GM19025 (cell line): ENCODE data around the gene SMAD2.
A peak's percentile ranks its signal among the peaks of the same experiment; 100 is the strongest.

ENCODE experiments used
- ATAC-seq: cut with Tn5 transposase; IDR thresholded peaks from one replicate; pipeline ENCODE4 v1.9.1; 2021; ENCODE audit warnings: mild to moderate bottlenecking, low read depth, moderate library complexity; ENCODE audit not compliant: unreplicated experiment

Gene SMAD2

GRCh38 chr18:47932603-47933002, 2.1 kb upstream of the SMAD2 start:
- ATAC-seq, result no peak

DNA sequence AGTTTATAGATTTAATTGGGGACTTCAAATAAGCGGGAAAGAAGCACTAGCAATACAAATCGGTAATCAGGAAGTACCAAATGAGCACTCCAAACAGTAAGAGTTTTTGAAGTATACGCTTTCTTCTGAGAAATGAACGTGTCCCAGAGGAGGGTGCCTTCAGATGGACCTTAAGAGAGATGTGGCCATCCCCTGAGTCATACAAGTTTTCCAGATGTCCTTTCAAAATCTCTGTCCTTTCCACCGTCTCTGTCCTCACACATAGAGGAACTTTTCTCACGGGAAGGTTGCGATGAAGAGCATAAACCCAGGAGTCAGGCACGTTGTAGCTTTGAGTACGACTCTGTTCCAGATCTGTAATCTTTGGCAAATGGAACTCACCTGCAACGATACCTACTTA, 1.7 kb upstream of the SMAD2 start:
- no peak for ATAC-seq

GRCh38 chr18:47931718-47932103, 1.3 kb upstream of the SMAD2 start:
- no peak for ATAC-seq

DNA sequence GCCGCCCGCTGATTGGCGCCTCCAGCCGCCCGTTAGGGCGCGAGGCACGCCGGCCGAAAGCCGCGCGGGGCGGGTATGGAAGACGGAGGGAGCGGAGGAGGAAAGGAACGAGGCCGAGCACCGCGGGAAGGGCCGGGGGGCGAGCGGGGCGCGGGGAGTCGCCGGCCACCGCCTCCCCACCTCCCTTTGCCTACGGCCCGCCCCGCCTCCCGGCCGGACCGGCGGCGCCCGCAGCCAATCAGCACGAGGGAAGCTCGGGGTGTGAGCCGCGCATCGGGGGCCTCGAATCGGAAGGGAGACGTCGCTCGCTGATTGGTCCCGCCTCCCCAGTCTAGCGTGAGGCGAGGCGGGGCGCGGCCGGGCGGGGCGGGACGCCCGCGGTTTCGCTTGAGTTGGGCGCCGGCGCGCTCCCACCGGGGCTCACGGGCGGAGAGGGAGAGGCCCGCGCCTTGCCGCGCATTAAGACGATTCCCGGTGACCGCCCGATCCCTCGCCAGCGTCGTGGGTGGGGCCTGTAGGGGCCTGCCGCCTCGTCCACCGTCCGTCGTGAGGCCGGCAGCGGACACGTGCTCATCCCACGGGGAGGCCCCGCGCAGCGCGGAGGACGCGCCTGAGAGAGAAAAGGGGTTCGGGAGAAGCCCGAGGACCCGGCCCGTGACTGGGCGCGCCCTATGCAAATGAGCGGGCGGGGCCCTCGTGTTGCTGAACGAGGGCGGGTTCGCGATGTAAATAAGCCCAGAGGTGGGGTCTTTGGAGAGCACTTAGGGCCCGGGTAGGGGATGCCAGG, 665 bp upstream of the SMAD2 start:
- ATAC-seq, result peak; percentile 81

DNA sequence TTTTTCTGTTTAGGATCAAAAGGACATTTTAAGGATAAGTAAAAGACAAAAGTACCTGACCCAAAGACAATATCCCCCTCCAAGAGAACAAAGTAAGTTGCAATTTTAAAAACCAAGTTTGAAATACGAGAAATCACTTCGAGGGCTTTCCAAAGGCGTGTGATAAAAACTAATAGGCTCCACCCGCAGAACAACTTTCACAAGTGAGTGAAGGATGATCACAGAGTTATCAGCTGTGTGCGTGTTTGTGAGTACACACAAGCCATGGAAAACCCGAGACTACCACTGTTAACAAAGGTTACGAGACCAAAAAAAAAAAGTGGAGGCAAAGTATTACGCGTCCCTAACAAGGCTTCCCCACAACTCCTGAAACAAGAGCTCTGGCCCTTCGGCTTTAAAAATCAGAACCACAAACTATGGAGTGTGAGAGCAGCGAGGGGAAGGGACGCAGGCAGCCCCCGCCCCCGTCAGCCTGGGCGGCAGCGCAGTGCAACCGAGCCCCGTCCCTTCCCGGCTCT, 719 bp downstream of the SMAD2 start:
- ATAC-seq, result no peak

GRCh38 chr18:47928466-47928865, 2.0 kb downstream of the SMAD2 start:
- ATAC-seq, result no peak

- ATAC-seq, result no peak
These were observed 4.2 kb downstream of the SMAD2 start for GRCh38 chr18:47926101-47926850.

GRCh38 chr18:47919916-47920315, 10.5 kb downstream of the SMAD2 start:
- ATAC-seq, result no peak

DNA sequence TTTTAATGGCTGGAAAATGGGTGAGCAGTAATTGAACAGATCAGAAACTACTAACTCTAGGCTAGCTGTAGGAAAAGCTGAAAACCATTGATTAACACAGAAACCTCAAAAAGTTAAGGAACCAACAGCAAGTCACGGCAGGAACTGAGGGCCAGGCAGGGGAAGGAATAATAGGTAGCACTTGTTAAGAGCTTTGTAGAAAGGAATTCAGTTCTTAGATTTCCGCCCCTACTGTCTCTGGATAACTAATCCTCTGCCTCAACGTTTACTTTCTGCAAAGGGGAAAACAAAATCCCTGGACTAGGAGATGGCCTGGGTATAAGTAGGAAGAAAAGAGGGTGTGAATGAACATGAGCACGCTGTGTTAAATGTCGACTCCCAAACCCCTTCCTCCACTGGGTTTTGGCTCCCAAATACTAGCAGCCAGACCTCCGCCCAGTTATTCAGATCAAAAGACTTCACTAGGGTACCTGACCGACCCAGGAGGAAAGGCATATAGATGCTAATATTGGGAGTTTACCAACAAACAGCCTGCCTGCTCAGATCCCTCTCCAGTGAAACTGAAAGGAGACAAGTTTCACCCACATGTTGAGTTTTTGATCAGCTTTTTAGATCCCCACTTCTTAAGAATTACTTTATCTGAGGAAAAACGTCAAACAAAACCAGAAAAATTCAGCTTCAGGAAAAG, 12.4 kb downstream of the SMAD2 start:
- no peak for ATAC-seq

- ATAC-seq, result no peak
These were observed 14.5 kb downstream of the SMAD2 start for GRCh38 chr18:47915930-47916329.

DNA sequence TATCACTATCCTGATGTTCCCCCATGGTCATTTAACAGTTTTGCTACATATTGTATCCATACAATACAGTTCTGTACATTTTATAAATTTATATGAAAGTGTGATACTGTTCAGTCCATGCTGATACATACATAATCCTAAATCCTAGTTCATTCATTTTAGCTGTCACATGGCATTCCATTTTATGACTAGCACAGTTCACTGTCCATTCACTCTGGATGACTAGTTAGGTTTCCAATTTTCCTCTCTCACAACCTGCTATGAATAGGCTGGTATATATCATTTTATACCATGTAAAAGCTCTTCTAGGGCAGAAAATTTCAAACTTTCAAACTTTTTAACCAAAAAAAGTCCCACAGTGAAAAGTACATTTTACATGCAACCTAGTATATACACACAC, 15.2 kb downstream of the SMAD2 start:
- ATAC-seq, result no peak

DNA sequence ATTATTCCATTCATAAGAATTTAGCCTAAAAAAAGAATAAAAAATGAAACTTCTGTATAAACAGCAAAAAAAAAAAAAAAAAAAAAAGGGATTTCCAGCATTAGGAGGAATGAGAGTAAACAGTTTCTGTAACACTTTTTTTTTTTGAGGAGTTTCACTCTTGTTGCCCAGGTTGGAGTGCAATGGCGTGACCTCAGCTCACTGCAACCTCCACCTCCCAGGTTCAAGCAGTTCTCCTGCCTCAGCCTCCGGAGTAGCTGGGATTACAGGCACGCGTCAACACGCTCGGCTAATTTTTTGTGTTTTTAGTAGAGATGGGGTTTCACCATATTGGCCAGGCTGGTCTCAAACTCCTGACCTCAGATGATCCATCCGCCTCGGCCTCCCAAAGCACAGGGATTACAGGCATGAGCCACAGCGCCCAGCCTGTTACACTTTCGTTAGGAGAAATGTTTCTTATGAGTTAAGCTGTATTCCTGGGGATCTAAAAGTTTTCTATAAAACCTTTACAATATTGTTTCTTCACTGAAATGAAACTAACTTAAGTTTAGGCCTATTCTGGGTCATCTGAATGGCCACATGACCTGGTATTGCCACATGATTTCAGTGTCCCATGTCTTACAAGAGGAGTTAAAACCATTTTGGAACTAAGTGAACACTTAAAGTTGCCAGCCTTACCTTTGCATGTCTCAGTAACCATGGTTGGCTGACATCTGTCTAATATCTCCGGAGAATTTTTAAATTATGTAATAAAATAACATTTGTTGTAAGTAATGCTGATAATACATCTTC, 17.5 kb downstream of the SMAD2 start:
- no peak for ATAC-seq

- no peak for ATAC-seq
These were observed 18.1 kb downstream of the SMAD2 start for GRCh38 chr18:47912343-47912742.

- ATAC-seq, result no peak
These were observed 18.6 kb downstream of the SMAD2 start for GRCh38 chr18:47911877-47912276.

- ATAC-seq, result no peak
These were observed 21.0 kb downstream of the SMAD2 start for GRCh38 chr18:47909484-47909883.

GRCh38 chr18:47908592-47908991, 21.9 kb downstream of the SMAD2 start:
- no peak for ATAC-seq

GRCh38 chr18:47906408-47906807, 24.1 kb downstream of the SMAD2 start:
- no peak for ATAC-seq

DNA sequence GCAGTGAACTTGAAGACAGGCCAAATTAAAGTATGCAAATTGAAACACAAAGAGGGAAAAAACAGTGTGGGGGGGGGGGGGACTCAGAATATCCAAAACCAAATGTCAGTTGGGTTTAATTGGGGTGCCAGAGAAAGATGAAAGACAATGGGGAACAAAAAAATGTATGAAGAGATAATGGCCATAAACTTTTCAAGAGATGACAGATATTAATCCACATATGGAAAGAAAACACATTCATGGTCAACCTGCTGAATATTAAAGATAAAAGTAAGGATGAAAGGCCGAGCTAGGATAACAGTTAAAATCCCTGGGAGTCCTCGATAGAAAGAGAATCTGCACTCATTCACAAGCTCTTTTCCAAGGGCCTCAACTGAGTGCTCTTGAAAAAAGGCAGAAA, 26.6 kb downstream of the SMAD2 start:
- no peak for ATAC-seq

DNA sequence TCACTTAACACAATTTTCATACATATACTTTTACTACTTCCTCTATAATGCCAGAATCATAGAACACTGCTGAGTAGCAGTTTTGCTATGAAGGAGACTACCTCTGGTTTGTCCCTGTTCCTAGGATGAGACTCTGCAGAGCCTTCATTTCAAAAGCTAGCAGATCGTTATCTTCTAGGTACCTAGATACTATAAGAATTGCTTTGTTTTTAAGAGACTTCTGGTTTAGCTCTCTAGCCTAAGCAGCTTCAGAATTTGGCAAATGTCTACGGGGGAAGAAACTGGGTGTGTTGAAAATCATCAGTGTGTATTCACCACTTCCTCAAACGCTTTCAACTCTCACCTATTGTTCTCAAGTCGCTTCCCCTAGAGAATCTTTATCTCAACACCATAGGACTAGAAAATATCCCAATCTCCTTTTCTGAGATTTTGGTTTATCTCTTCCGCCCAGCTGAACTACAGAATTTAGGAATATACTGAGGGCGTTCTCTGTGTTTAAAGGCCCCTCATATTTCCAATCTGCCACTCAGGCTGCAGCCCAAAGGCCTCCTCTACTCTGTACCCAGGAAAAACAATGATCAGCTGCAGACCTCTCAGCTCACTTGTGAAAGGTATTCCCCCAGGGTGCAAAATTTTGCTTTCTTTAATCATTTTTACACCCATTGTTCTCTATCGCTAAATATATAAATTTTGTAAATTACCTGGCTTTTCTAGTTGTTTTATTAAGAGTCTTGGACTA, 28.7 kb downstream of the SMAD2 start:
- peak; percentile 85 for ATAC-seq
